ENCODE results near the gene ARSI. TPM values are rescaled to one million over a fixed set of nuclear protein-coding genes. Genes with fewer than 3 reads are reported as not detected.

Gene ARSI
- polyA plus RNA-seq, 3 donors = 2.8 to 4.7 (median 3.9) TPM

DNA sequence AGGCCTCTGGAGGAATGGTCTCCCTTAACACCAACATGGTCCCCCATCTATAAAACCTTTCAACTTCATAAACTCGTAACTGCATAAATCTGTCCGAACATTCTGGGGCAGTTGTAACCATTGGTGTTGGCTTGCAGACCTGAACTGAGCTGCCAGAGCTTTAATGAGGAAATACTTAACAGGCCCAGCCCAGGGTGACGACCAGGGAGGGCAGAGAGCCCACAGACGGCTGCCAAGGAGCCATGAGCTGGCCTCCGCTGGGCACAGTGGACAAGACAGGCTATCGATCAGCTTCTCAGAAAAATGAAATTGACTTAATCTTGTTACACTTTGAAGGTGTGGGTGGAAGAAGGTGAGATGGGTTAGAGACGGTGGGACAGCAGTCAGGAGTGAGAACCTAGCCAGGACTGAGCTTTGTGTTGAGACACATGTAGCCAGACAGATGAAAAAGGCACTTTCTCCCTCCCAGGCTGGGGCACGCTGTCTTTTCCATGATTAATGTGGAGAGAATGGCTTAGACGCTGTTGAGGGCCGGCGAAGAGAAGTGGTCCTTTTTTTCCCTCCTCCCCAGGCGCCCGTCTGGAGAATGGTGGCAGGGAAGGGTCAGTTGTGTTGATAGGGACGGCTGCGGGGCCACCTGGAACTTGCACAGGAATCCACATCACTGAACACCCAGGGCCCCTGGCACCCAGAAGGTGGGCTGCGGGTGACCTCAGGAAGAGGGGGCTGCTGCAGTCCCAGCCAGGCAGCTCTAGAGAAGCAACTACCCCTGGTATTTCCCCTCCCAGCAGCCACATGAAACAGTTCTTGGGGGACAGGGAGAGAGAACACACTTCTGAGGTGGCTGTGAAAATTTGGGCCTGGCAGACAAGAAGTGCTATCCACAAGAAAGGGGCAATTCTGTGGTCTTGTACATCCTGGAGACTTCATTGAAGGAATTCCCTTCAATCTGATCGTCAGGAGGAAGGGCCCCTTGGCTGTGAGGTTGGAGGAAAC is 27.5 kb upstream of the ARSI start:
- DNase-seq = no peak

DNA sequence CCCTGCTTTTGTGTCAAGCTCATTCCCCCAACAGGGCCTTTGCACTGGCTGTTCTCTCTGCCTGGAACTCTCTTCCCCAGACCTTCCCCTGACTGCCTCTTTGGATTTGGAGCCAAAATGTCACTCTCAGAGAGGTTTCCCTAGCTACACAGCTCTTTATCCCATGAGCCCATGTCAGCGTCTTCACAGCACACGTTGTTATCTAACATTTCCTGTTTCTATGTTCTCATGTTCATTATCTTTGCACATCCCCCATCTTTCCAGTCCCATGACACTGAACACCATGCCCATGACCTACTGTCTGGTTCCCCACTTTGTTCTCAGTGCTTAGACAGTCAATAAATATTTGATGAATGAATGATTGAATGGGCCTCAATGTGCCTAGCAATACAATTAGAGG is 26.3 kb upstream of the ARSI start:
- no peak for DNase-seq

DNA sequence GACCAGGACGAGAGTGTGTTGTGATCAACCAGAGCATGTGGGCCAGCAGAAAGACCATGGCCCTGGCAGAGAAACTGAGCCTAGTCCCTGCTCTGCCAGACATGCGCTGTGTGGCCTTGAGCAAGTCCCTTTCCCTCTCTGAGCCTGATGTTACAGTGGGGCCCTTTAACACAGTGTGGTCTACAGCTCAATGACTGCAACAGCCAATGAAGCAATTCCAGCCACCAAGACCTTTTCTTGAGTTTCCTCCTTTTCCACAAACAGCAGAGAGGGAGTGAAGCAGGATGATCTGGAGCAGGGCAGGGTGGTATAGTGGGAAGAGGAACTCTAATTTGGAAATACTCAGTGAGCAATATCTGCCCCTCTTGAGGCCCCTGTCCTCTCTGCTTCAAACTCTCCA is 25.8 kb upstream of the ARSI start:
- DNase-seq = no peak

DNA sequence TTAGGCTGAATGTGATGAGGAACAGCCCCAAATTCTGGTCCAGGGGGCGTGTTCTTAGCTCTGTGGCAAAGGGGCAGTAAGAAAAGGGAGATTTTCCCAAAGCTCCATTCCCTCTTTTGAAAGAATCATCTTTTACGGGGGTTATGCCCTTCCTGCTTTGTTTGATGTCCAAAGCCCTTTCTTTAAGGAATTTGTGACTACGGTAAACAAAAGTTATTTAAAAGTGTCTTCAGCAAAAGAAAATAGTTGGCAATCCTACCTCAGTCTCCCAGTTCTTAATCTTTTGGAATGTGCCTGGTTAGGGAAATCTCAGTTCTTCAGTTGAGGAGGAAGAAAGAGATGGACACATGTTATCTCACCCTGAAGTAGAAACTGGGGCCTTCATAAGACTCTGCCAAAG is 24.4 kb upstream of the ARSI start:
- DNase-seq = no peak

- DNase-seq = no peak
Measured at GRCh38 chr5:150326707-150327106, 24.0 kb upstream of the ARSI start.

DNA sequence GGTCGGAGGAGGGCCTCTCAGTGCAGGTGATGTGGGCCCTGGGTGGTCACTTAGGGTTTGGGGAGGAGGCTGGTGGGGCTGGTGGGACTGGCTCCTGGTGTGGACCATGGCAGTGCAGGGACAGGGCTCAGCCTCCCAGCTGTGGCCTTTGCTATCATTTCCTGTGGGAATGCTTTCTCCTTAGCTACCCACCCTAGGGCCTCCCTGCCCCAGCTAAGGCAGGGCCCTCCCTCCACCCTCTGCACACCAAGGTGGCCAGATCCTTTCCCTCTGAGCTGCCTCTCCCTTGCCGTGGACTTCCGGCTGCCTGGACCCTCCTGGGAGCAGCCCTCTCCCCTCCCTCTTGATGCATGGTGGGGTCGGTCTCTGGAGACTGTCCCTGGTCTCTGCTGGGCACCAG is 22.7 kb upstream of the ARSI start:
- DNase-seq = no peak

DNA sequence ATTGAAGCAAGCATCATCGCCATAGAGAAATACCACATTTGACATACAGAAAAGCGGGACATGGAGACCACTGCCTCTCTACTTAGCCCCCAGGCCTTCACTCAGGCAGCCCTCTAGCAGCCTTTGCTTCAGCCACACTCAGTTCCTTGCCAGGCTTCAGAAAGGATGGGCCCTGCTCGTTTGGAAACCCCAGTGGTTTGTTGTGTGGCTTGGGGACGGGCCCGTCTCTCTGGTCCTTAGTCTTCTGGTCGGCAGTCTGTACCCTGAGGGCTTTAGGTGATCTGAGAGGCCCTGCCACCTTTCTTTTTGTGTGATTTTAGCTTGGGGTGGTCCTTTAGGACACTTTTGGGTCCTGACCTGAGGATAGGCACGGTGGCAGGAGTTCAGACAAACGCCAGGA is 21.1 kb upstream of the ARSI start:
- DNase-seq = no peak

DNA sequence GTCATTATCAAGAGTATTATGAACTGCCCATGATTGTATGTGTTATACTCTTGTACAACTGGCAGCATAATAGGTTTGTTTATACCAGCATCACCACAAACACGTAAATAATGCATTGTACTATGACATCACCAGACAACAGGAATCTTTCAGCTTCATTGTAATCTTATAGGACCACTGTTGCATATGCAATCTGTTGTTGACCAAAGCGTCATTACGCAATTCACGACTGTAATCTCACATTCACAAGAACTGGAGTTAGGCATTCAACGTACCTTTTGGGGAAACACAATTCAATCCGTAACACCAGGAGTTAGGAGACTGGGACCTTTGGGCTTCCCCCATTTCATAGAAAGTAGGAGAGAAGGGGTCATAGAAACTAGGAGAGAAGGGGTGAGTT is 20.4 kb upstream of the ARSI start:
- no peak for DNase-seq

DNA sequence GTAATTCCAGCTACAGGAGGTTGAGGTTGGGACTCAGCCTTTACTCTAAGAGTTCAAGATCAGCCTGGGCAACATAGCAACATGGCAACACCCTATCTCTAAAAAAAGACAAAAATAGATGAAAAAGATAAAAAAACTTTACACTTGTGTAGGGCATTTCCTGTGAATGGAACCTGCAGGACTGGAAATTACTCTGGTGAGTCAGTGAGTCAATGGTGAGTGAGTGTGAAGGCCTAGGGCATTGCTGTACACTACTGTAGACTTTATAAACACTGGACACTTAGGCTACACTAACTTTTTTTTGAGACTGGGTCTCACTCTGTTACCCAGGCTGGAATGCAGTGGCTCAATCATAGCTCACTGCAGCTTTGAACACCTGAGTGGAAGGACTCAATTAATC is 19.5 kb upstream of the ARSI start:
- no peak for DNase-seq

DNA sequence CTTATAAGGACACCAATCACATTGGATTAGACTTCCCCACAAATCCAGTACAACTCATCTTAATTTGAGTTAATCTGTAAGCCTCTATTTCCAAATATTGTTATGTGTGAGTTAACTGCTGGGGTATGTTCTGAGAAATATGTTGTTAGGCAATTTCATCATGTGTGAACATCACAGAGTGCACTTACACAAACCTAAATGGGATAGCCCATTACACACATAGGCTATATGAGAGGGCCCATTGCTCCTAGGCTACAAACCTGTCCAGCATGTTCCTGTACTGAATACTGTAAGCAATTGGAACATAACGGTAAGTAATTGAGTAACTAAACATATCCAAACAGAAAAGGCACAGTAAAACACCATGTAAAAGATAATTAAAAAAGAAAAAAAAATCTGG is 19.1 kb upstream of the ARSI start:
- no peak for DNase-seq

- no peak for DNase-seq
Measured at GRCh38 chr5:150321211-150321610, 18.5 kb upstream of the ARSI start.

DNA sequence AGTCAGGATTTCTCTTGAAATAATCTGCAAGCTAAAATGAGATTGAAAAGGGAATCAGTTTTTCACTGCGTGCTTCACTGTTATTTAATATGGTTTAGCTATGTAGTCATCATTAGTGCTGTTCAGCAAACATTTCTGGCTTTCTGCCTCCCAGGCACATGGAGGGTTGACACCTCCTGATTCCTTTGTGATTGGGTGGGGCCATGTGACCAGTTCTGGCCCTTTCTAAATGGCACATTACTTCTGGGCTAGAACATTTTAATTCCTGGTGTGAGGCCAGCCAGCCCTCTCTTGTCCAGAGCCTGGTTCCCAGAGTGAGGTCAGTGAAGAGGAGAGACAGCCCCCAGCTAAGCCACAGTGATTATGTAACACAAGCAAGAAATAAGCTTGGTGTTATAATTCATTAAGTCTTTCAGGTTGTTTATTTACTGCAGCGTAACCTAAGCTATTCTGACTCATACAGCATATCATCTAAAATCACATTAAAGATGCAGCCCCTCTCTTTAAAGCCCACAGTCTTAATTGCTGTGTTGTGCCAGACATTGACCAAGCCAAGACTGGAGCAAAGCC is 17.4 kb upstream of the ARSI start:
- peak; percentile 49 for DNase-seq

DNA sequence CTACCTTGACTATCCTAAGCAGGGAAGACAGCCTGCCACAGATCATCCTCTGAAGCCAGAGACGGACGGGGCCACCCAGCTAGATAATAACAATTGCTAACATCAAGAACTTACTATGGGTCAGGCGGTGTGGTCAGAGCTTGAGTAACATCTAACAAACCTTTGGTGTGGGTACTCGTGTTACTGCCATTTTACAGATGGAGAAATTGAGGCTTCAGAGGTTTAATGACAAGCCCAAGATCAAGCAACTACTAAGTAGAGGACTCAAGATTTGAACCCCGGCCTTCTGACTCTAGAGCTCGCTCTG is 16.7 kb upstream of the ARSI start:
- DNase-seq = no peak

DNA sequence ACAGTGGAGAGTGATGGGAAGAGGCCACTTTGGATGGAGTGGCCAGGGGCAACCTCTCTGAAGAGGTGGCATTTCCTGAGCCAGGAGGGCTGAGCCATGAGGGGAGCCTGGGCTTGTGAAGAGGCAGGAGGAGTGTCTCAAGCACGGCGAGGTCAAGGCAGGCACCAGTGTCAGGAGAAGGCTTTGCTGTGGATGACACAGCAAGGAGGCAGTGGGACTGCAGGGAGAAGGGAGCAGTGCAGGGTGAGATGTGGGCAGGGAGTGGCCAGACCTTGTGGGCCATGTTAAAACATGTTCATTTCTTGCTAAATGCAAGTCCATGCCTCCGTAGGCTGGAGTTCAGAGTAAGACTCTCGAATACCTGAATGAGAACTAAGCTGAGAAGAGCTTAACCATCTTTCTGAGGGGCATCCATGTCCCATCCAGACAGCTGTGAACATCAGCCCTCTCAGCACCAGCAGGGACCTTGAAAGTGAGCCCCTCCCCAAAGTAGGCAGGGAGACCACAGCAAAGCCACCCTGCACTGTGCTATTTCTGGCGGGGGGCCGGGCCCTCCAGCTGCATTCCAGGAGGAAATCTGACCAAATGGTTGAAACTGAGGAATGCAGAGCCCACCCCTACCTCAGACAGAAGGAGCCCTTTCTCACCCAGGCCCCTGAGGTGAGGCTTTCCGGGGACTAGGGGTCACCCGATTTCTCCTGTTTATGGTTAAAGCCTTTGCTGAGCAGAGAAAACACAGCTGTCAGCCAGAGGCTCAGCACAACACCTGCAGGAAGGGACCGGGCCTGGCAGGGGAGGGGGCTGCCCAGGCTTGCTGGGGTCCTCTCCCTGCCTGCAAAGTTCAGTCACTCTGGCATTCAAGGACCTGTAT is 16.1 kb upstream of the ARSI start:
- no peak for DNase-seq

- no peak for DNase-seq
Measured at GRCh38 chr5:150317048-150318003, 14.6 kb upstream of the ARSI start.

DNA sequence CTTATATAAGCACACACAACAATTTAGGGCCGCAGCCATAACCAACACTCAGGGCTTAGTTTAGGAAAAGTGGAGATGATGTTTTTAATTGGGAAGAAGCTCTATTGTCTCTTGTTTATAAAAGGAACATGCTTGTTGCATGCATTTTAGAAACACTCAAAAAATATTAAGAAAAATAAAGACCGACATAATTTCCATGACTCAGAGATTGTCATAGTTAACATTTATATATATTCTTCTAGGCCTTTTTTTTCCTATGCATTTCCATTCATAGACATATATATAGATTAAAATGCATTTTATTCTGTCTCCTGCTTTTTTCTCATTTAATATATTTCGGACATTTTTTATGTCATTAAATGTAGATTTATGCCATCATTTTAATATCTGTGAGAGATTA is 13.6 kb upstream of the ARSI start:
- no peak for DNase-seq

- no peak for DNase-seq
Measured at GRCh38 chr5:150315245-150315644, 12.5 kb upstream of the ARSI start.

DNA sequence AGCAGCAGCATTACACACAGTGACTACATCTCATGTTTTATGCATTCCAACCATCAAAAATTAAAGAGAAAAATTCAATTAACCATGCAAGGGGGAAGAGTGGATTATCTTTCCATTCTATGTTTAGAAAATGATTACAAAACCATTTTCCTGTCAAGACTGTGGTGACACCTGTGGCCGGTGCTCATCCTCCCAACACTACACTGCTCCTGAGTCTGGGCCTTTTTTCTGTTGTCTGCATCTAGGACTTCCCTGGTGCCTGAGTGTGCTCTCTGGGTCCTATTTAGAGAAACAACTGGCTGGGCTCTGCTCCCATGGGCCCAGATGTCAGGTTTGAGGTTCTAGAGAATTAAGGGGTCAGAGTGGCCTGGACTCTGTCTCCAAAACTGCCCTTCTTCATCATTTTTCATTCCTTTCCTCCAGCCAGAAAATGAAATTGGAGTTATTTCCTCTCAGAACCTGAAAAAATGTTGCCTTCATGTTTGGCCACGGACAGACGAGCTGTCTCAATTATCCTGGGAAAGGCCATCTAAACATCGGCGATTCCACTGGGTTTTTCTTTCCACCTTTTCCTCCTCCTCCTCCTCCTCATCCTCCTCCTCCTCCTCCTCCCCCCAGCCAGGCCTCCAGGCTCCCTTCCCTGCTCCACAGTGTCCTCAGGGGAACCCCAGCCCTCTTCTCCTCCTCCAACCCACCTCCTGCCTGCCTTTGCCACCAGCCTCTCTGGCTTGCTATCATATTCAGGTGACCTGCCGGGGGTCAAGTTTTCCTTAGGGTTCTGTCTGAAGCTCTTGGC is 11.4 kb upstream of the ARSI start:
- no peak for DNase-seq

DNA sequence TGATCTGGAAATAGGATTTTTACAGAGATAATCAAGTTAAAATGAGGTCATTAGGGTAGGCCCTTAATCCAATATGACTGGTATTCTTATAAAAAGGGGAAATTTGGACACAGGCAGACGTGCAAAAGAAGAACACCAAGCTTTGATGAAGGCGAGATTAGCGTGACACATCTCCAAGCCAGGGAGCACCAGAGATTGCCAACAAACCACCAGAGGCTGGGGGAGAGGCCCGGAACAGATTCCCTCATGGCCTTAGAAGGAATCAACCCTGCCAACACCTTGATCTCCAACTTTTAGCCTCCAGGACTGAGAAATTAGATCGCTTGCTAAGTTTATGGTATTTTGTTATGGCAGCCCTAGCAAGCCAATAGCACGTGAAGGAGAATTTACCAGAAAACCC is 10.8 kb upstream of the ARSI start:
- DNase-seq = no peak

GRCh38 chr5:150312518-150312917 is 9.8 kb upstream of the ARSI start:
- no peak for DNase-seq
